ENCODE data around the gene SCIN. TPM values are rescaled to one million over a fixed set of nuclear protein-coding genes. Genes with fewer than 3 reads are reported as not detected.

The SCIN gene
- polyA plus RNA-seq, 1 donor from 2014 or later = 0.53 TPM

- no peak for TF ChIP-seq TAF1 (IDR thresholded peaks at IDR 0.05; ENCODE audit: low read depth)
- no peak for TF ChIP-seq EZH2 (IDR thresholded peaks at IDR 0.05; ENCODE audit: borderline replicate concordance, insufficient read depth, low read length, poor library complexity, severe bottlenecking)
- no peak for TF ChIP-seq POLR2AphosphoS5 (IDR thresholded peaks at IDR 0.05)
- no peak for TF ChIP-seq EP300 (conservative IDR thresholded peaks at IDR 0.05; ENCODE audit: poor library complexity, severe bottlenecking)
- TF ChIP-seq MXI1 (conservative IDR thresholded peaks at IDR 0.05; ENCODE audit: poor library complexity, severe bottlenecking) = no peak
- TF ChIP-seq CTCF (IDR thresholded peaks at IDR 0.05; ENCODE audit: poor library complexity, severe bottlenecking) = no peak
- TF ChIP-seq SMC3 (conservative IDR thresholded peaks at IDR 0.05; ENCODE audit: poor library complexity) = no peak
- TF ChIP-seq RAD21 (conservative IDR thresholded peaks at IDR 0.05) = no peak
- TF ChIP-seq REST (IDR thresholded peaks at IDR 0.05; ENCODE audit: borderline replicate concordance) = no peak
- H4K20me1 ChIP-seq (ENCODE audit: insufficient read depth) = no peaks in the 10 kb centered on the region
- H3K27me3 ChIP-seq (ENCODE audit: insufficient read depth, low read depth, low read length) = no peaks in the 10 kb centered on the region
- no peak overlapping the region for H3K27ac ChIP-seq (ENCODE audit: low read length)
- no peak overlapping the region for H3K9ac ChIP-seq (ENCODE audit: low read length)
- H3K4me2 ChIP-seq (ENCODE audit: low read length) = no peak overlapping the region
- no peaks in the 10 kb centered on the region for H3F3A ChIP-seq (ENCODE audit: insufficient read depth, low read length, poor library complexity, severe bottlenecking)
- H3K9me3 ChIP-seq (ENCODE audit: low read length) = no peaks in the 10 kb centered on the region
- H2AFZ ChIP-seq (ENCODE audit: low read depth, low read length) = no peak overlapping the region
- no peaks in the 10 kb centered on the region for H3K79me2 ChIP-seq (replicated peaks; ENCODE audit: insufficient read depth, low read length)
- no peak overlapping the region for H3K4me3 ChIP-seq (ENCODE audit: low read length)
- H3K36me3 ChIP-seq (ENCODE audit: insufficient read depth, low read length) = no peaks in the 10 kb centered on the region
- H3K9me2 ChIP-seq (ENCODE audit: insufficient read depth, low read length) = no peaks in the 10 kb centered on the region
Observed at GRCh38 chr7:12584930-12585329, 14.4 kb downstream of the SCIN start.

GRCh38 chr7:12586271-12586670 is 15.8 kb downstream of the SCIN start:
- no peaks in the 10 kb centered on the region for H4K20me1 ChIP-seq (ENCODE audit: insufficient read depth)

More at GRCh38 chr7:12586271-12586670, 15.8 kb downstream of the SCIN start:
- H3K36me3 ChIP-seq (ENCODE audit: insufficient read depth, low read length) = no peaks in the 10 kb centered on the region
- no peak overlapping the region for H3K27ac ChIP-seq (ENCODE audit: low read length)
- H3K9me3 ChIP-seq (ENCODE audit: low read length) = no peaks in the 10 kb centered on the region
- no peaks in the 10 kb centered on the region for H3K27me3 ChIP-seq (ENCODE audit: insufficient read depth, low read depth, low read length)
- no peak overlapping the region for H3K4me3 ChIP-seq (ENCODE audit: low read length)
- TF ChIP-seq RAD21 (conservative IDR thresholded peaks at IDR 0.05) = no peak
- TF ChIP-seq REST (IDR thresholded peaks at IDR 0.05; ENCODE audit: borderline replicate concordance) = no peak
- no peak for TF ChIP-seq TAF1 (IDR thresholded peaks at IDR 0.05; ENCODE audit: low read depth)
- no peak for TF ChIP-seq EZH2 (IDR thresholded peaks at IDR 0.05; ENCODE audit: borderline replicate concordance, insufficient read depth, low read length, poor library complexity, severe bottlenecking)
- no peak for TF ChIP-seq POLR2AphosphoS5 (IDR thresholded peaks at IDR 0.05)
- no peak for TF ChIP-seq CTCF (IDR thresholded peaks at IDR 0.05; ENCODE audit: poor library complexity, severe bottlenecking)
- no peak for TF ChIP-seq MXI1 (conservative IDR thresholded peaks at IDR 0.05; ENCODE audit: poor library complexity, severe bottlenecking)
- no peak for TF ChIP-seq EP300 (conservative IDR thresholded peaks at IDR 0.05; ENCODE audit: poor library complexity, severe bottlenecking)
- TF ChIP-seq SMC3 (conservative IDR thresholded peaks at IDR 0.05; ENCODE audit: poor library complexity) = no peak
- H3K9me2 ChIP-seq (ENCODE audit: insufficient read depth, low read length) = no peaks in the 10 kb centered on the region
- H3F3A ChIP-seq (ENCODE audit: insufficient read depth, low read length, poor library complexity, severe bottlenecking) = no peaks in the 10 kb centered on the region
- no peak overlapping the region for H3K4me2 ChIP-seq (ENCODE audit: low read length)
- H3K9ac ChIP-seq (ENCODE audit: low read length) = no peak overlapping the region
- no peak overlapping the region for H2AFZ ChIP-seq (ENCODE audit: low read depth, low read length)
- no peaks in the 10 kb centered on the region for H3K79me2 ChIP-seq (replicated peaks; ENCODE audit: insufficient read depth, low read length)

Measured in neural cell (in vitro differentiated cells).